ENCODE measurements around the gene APLF. TPM values are rescaled to one million over a fixed set of nuclear protein-coding genes. Genes with fewer than 3 reads are reported as not detected.

APLF gene
- polyA plus RNA-seq, 4 donors = 0.27 to 2.5 (median 0.43) TPM

GRCh38 chr2:68452158-68452900, 15.1 kb upstream of the APLF start:
- no peaks in the 10 kb centered on the region for H3K36me3 ChIP-seq (ENCODE audit: control insufficient read depth in 3 of 3, insufficient read depth in 2 of 3, low read depth in 1 of 3, low read length in 3 of 3)
- no peak overlapping the region for H3K4me3 ChIP-seq (ENCODE audit: low read depth in 1 of 3, low read length in 3 of 3)
- no peak overlapping the region for H3K27ac ChIP-seq (ENCODE audit: low read depth in 1 of 3, low read length in 2 of 3)
- FAIRE-seq (no peak), DNase-seq (no peak)
- no peaks in the 10 kb centered on the region for H3K4me1 ChIP-seq (ENCODE audit: control insufficient read depth in 3 of 3, insufficient read depth in 2 of 3, low read depth in 1 of 3, low read length in 2 of 3)
- H3K27me3 ChIP-seq (ENCODE audit: control insufficient read depth in 3 of 3, insufficient read depth in 3 of 3, low read length in 3 of 3) = no peaks in the 10 kb centered on the region
- 71 to 81% (median 75%) methylated on average over 5 of the region's 5 CpGs for WGBS, 3 donors
- H3K9me3 ChIP-seq (ENCODE audit: control insufficient read depth in 2 of 2, insufficient read depth in 1 of 2, low read depth in 1 of 2, low read length in 1 of 2) = no peaks in the 10 kb centered on the region

GRCh38 chr2:68453761-68454360, 13.5 kb upstream of the APLF start:
- no peaks in the 10 kb centered on the region for H3K27me3 ChIP-seq (ENCODE audit: control insufficient read depth in 3 of 3, insufficient read depth in 3 of 3, low read length in 3 of 3)
- WGBS, 3 donors = 65 to 75% (median 74%) methylated on average over 2 of the region's 2 CpGs

GRCh38 chr2:68454719-68455118, 12.7 kb upstream of the APLF start:
- H3K9me3 ChIP-seq (ENCODE audit: control insufficient read depth in 2 of 2, insufficient read depth in 1 of 2, low read depth in 1 of 2, low read length in 1 of 2) = no peaks in the 10 kb centered on the region
- WGBS, 3 donors = 84 to 91% (median 85%) methylated on average over 3 of the region's 3 CpGs
- H3K27me3 ChIP-seq (ENCODE audit: control insufficient read depth in 3 of 3, insufficient read depth in 3 of 3, low read length in 3 of 3) = no peaks in the 10 kb centered on the region
- no peaks in the 10 kb centered on the region for H3K36me3 ChIP-seq (ENCODE audit: control insufficient read depth in 3 of 3, insufficient read depth in 2 of 3, low read depth in 1 of 3, low read length in 3 of 3)
- H3K4me1 ChIP-seq (ENCODE audit: control insufficient read depth in 3 of 3, insufficient read depth in 2 of 3, low read depth in 1 of 3, low read length in 2 of 3) = peaks cover 0 to 4% (median 0%) of the 10 kb centered on the region in 3 donors
- DNase-seq (no peak), FAIRE-seq (no peak)
- H3K27ac ChIP-seq (ENCODE audit: low read depth in 1 of 3, low read length in 2 of 3) = no peak overlapping the region
- H3K4me3 ChIP-seq (ENCODE audit: low read depth in 1 of 3, low read length in 3 of 3) = no peak overlapping the region

More at GRCh38 chr2:68453761-68454360, 13.5 kb upstream of the APLF start:
- no peaks in the 10 kb centered on the region for H3K36me3 ChIP-seq (ENCODE audit: control insufficient read depth in 3 of 3, insufficient read depth in 2 of 3, low read depth in 1 of 3, low read length in 3 of 3)
- H3K9me3 ChIP-seq (ENCODE audit: control insufficient read depth in 2 of 2, insufficient read depth in 1 of 2, low read depth in 1 of 2, low read length in 1 of 2) = no peaks in the 10 kb centered on the region
- H3K4me3 ChIP-seq (ENCODE audit: low read depth in 1 of 3, low read length in 3 of 3) = no peak overlapping the region
- peaks cover 0 to 4% (median 0%) of the 10 kb centered on the region in 3 donors for H3K4me1 ChIP-seq (ENCODE audit: control insufficient read depth in 3 of 3, insufficient read depth in 2 of 3, low read depth in 1 of 3, low read length in 2 of 3)
- FAIRE-seq (no peak), DNase-seq (no peak)
- no peak overlapping the region for H3K27ac ChIP-seq (ENCODE audit: low read depth in 1 of 3, low read length in 2 of 3)

GRCh38 chr2:68456198-68456597, 11.2 kb upstream of the APLF start:
- no peak for FAIRE-seq

GRCh38 chr2:68458981-68459380, 8.4 kb upstream of the APLF start:
- no peaks in the 10 kb centered on the region for H3K27me3 ChIP-seq (ENCODE audit: control insufficient read depth in 3 of 3, insufficient read depth in 3 of 3, low read length in 3 of 3)
- no peaks in the 10 kb centered on the region for H3K9me3 ChIP-seq (ENCODE audit: control insufficient read depth in 2 of 2, insufficient read depth in 1 of 2, low read depth in 1 of 2, low read length in 1 of 2)
- DNase-seq = peak; percentile 57 to 81
- FAIRE-seq = peak; percentile 67
- no peaks in the 10 kb centered on the region for H3K36me3 ChIP-seq (ENCODE audit: control insufficient read depth in 3 of 3, insufficient read depth in 2 of 3, low read depth in 1 of 3, low read length in 3 of 3)
- WGBS, 3 donors = 7 to 41% (median 27%) methylated on average over 1 of the region's 1 CpG
- H3K4me1 ChIP-seq (ENCODE audit: control insufficient read depth in 3 of 3, insufficient read depth in 2 of 3, low read depth in 1 of 3, low read length in 2 of 3) = peaks cover 0 to 4% (median 0%) of the 10 kb centered on the region in 3 donors
- H3K4me3 ChIP-seq (ENCODE audit: low read depth in 1 of 3, low read length in 3 of 3) = no peak overlapping the region
- no peak overlapping the region for H3K27ac ChIP-seq (ENCODE audit: low read depth in 1 of 3, low read length in 2 of 3)

More at GRCh38 chr2:68456198-68456597, 11.2 kb upstream of the APLF start:
- Histone ChIP-seq H3K27ac (ENCODE audit: low read depth in 1 of 3, low read length in 2 of 3) (no peak overlapping the region), H3K9me3 (ENCODE audit: control insufficient read depth in 2 of 2, insufficient read depth in 1 of 2, low read depth in 1 of 2, low read length in 1 of 2) (no peaks in the 10 kb centered on the region), H3K36me3 (ENCODE audit: control insufficient read depth in 3 of 3, insufficient read depth in 2 of 3, low read depth in 1 of 3, low read length in 3 of 3) (no peaks in the 10 kb centered on the region), H3K4me1 (ENCODE audit: control insufficient read depth in 3 of 3, insufficient read depth in 2 of 3, low read depth in 1 of 3, low read length in 2 of 3) (peaks cover 0 to 4% (median 0%) of the 10 kb centered on the region in 3 donors), H3K27me3 (ENCODE audit: control insufficient read depth in 3 of 3, insufficient read depth in 3 of 3, low read length in 3 of 3) (no peaks in the 10 kb centered on the region), H3K4me3 (ENCODE audit: low read depth in 1 of 3, low read length in 3 of 3) (no peak overlapping the region)
- DNase-seq = no peak
- WGBS, 3 donors = 89 to 92% (median 90%) methylated on average over 4 of the region's 4 CpGs

GRCh38 chr2:68463287-68463877, 4.0 kb upstream of the APLF start:
- WGBS, 3 donors = 0% methylated on average over 1 of the region's 1 CpG
- H3K27ac ChIP-seq (ENCODE audit: low read depth in 1 of 3, low read length in 2 of 3) = no peak overlapping the region
- peak; percentile 95 for FAIRE-seq
- H3K4me1 ChIP-seq (ENCODE audit: control insufficient read depth in 3 of 3, insufficient read depth in 2 of 3, low read depth in 1 of 3, low read length in 2 of 3) = peaks cover 0 to 8% (median 2%) of the 10 kb centered on the region in 3 donors
- no peak overlapping the region for H3K4me3 ChIP-seq (ENCODE audit: low read depth in 1 of 3, low read length in 3 of 3)
- no peaks in the 10 kb centered on the region for H3K36me3 ChIP-seq (ENCODE audit: control insufficient read depth in 3 of 3, insufficient read depth in 2 of 3, low read depth in 1 of 3, low read length in 3 of 3)
- DNase-seq = peak; percentile 68 to 69
- H3K27me3 ChIP-seq (ENCODE audit: control insufficient read depth in 3 of 3, insufficient read depth in 3 of 3, low read length in 3 of 3) = no peaks in the 10 kb centered on the region
- no peaks in the 10 kb centered on the region for H3K9me3 ChIP-seq (ENCODE audit: control insufficient read depth in 2 of 2, insufficient read depth in 1 of 2, low read depth in 1 of 2, low read length in 1 of 2)

GRCh38 chr2:68464651-68465050, 2.7 kb upstream of the APLF start:
- Histone ChIP-seq H3K4me3 (ENCODE audit: low read depth in 1 of 3, low read length in 3 of 3) (no peak overlapping the region), H3K27me3 (ENCODE audit: control insufficient read depth in 3 of 3, insufficient read depth in 3 of 3, low read length in 3 of 3) (no peaks in the 10 kb centered on the region), H3K36me3 (ENCODE audit: control insufficient read depth in 3 of 3, insufficient read depth in 2 of 3, low read depth in 1 of 3, low read length in 3 of 3) (no peaks in the 10 kb centered on the region), H3K4me1 (ENCODE audit: control insufficient read depth in 3 of 3, insufficient read depth in 2 of 3, low read depth in 1 of 3, low read length in 2 of 3) (peaks cover 0 to 4% (median 2%) of the 10 kb centered on the region in 3 donors), H3K27ac (ENCODE audit: low read depth in 1 of 3, low read length in 2 of 3) (no peak overlapping the region), H3K9me3 (ENCODE audit: control insufficient read depth in 2 of 2, insufficient read depth in 1 of 2, low read depth in 1 of 2, low read length in 1 of 2) (no peaks in the 10 kb centered on the region)
- FAIRE-seq = no peak
- DNase-seq = no peak
- 85 to 93% (median 90%) methylated on average over 5 of the region's 5 CpGs for WGBS, 3 donors

- Histone ChIP-seq H3K4me1 (ENCODE audit: control insufficient read depth in 3 of 3, insufficient read depth in 2 of 3, low read depth in 1 of 3, low read length in 2 of 3) (peaks cover 0 to 4% (median 2%) of the 10 kb centered on the region in 3 donors), H3K27ac (ENCODE audit: low read depth in 1 of 3, low read length in 2 of 3) (no peak overlapping the region), H3K27me3 (ENCODE audit: control insufficient read depth in 3 of 3, insufficient read depth in 3 of 3, low read length in 3 of 3) (no peaks in the 10 kb centered on the region), H3K36me3 (ENCODE audit: control insufficient read depth in 3 of 3, insufficient read depth in 2 of 3, low read depth in 1 of 3, low read length in 3 of 3) (no peaks in the 10 kb centered on the region), H3K4me3 (ENCODE audit: low read depth in 1 of 3, low read length in 3 of 3) (no peak overlapping the region), H3K9me3 (ENCODE audit: control insufficient read depth in 2 of 2, insufficient read depth in 1 of 2, low read depth in 1 of 2, low read length in 1 of 2) (no peaks in the 10 kb centered on the region)
- FAIRE-seq = no peak
- no peak for DNase-seq
- WGBS, 3 donors = 76 to 86% (median 80%) methylated on average over 7 of the region's 7 CpGs
These were observed 2.1 kb upstream of the APLF start for GRCh38 chr2:68465081-68465916.

All from small intestine (tissue), 7 donors.